ENCODE measurements around the gene CFAP97D2. TPM values are rescaled to one million over a fixed set of nuclear protein-coding genes. Genes with fewer than 3 reads are reported as not detected.
A peak's percentile ranks its signal among the peaks of the same experiment; 100 is the strongest.

The CFAP97D2 gene
- total and polyA plus RNA-seq, 2 donors (not counting 3 experiments of a cell fraction or from before 2014, with no cell fraction given): not detected

DNA sequence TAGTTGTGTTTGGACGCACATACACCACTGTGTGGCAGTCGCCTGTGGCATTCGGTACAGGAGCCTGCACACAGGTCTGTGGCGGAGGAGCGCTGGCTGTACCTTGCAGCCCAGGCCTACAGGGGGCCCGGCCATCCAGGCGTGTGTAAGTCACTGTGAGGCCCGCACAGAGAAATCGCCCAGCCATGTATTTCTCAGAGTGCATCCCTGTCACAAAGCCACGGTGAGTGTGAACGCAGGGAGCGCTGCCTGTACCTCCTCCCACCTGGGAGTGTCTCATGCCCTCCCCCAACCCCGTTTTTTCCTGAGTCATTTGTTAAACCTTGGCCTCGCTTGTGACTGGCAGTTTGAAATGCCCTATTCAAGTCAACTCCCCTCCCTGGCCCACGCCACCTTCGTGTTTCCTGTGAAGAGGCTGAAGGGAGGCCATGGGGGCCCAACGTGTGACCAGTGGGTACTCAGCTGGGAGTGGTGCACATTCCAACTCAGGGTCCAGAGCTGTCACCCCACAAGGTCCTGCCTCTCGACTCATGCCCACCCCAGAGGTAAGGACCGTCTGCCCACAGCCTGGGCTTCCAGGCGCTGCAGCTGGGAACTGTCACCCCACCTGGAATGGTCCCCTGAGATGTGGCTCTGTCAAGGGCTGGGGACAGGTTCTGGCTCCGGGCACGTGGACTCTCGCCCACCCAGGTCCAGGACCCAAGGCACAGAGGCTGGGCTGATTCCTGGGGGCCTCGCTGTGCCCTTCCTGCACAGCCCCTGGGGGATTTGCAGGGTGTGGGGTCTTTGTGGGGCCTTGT lies 35.1 kb upstream of the CFAP97D2 start:
- Histone ChIP-seq H3K4me2 (ENCODE audit: insufficient read depth, low read length) (no peak overlapping the region), H3K27me3 (ENCODE audit: control insufficient read depth in 2 of 2, insufficient read depth in 2 of 2, low read length in 2 of 2) (peaks cover 0 to 3% of the 10 kb centered on the region in 2 experiments), H3K9me1 (replicated peaks; ENCODE audit: control insufficient read depth, extremely low read depth, insufficient read depth, low read length) (no peaks in the 10 kb centered on the region), H2AFZ (ENCODE audit: low read depth, low read length) (no peak overlapping the region), H3K9ac (replicated peaks; ENCODE audit: extremely low read depth, insufficient read depth, low read length) (no peak overlapping the region), H3K36me3 (ENCODE audit: control insufficient read depth in 2 of 2, extremely low read depth in 1 of 2, insufficient read depth in 2 of 2, low read length in 2 of 2) (no peaks in the 10 kb centered on the region), H3K4me3 (replicated peaks in 1 of 3; ENCODE audit: insufficient read depth in 1 of 3, low read depth in 1 of 3, low read length in 3 of 3) (no peak overlapping the region), H4K20me1 (replicated peaks; ENCODE audit: control insufficient read depth, extremely low read depth, insufficient read depth, low read length) (no peaks in the 10 kb centered on the region), H3K4me1 (ENCODE audit: control insufficient read depth, extremely low read depth, insufficient read depth, low read length) (no peaks in the 10 kb centered on the region), H3K9me3 (replicated peaks; ENCODE audit: control insufficient read depth, insufficient read depth, low read length) (no peaks in the 10 kb centered on the region), H3K27ac (ENCODE audit: insufficient read depth, low read depth, low read length) (no peak overlapping the region), H3K79me2 (ENCODE audit: control insufficient read depth, insufficient read depth, low read length) (no peaks in the 10 kb centered on the region)
- FAIRE-seq (no peak), DNase-seq (ENCODE audit: low read depth, low spot score) (no peak)
- BruUV-seq (replicated peaks): no TSS peak
- ChIA-PET CTCF (interaction anchor here (1.0 to 1.4 kb wide), 3 partner anchors 9 to 17 kb away, joined by 3 to 4 read pairs (median 4); partner anchors contain the start of gene RASA3), POLR2A (no interaction called here)
- TF ChIP-seq GATA2 (IDR thresholded peaks at IDR 0.05; ENCODE audit: insufficient read depth, insufficient read length, low read depth, low read length): no peak
- no peak for TF ChIP-seq POLR2AphosphoS5 (IDR thresholded peaks at IDR 0.05; ENCODE audit: insufficient read depth, low read depth, low read length)
- TF ChIP-seq, protein P1, sequence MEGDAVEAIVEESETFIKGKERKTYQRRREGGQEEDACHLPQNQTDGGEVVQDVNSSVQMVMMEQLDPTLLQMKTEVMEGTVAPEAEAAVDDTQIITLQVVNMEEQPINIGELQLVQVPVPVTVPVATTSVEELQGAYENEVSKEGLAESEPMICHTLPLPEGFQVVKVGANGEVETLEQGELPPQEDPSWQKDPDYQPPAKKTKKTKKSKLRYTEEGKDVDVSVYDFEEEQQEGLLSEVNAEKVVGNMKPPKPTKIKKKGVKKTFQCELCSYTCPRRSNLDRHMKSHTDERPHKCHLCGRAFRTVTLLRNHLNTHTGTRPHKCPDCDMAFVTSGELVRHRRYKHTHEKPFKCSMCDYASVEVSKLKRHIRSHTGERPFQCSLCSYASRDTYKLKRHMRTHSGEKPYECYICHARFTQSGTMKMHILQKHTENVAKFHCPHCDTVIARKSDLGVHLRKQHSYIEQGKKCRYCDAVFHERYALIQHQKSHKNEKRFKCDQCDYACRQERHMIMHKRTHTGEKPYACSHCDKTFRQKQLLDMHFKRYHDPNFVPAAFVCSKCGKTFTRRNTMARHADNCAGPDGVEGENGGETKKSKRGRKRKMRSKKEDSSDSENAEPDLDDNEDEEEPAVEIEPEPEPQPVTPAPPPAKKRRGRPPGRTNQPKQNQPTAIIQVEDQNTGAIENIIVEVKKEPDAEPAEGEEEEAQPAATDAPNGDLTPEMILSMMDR (IDR thresholded peaks at IDR 0.05; ENCODE audit: extremely low read depth in 1 of 2, insufficient read depth in 1 of 2, low read depth in 1 of 2, low read length in 2 of 2): peak in 1 of 2 donors; percentile 23
- intact Hi-C loops (cut with micrococcal nuclease): no loop called here
- dilution Hi-C loops (cut with MboI; ENCODE audit: extremely low pct_ligation_motif_present, low sequenced_read_pairs): no loop called here

Measured in endothelial cell of umbilical vein (primary cell).